BJ (cell line): ENCODE results near the gene DISP3. TPM values are rescaled to one million over a fixed set of nuclear protein-coding genes. Genes with fewer than 3 reads are reported as not detected.
"Not testable (repeated sequence)": the region's sequence is repeated elsewhere in the genome, so short reads cannot be mapped to it uniquely, and the experiment has no call there.

ENCODE experiments used
- CTCF ChIA-PET: fragments of 350-600 bp; formaldehyde crosslinking; extraction: SDS; loops from one replicate; lab custom pipeline; 2021; ENCODE audit warnings: antibody characterized with exemption, inconsistent platforms; lab: Yijun Ruan, JAX
- POLR2A ChIA-PET: fragments of 300-600 bp; sonication (Branson Sonifier 250); formaldehyde crosslinking; extraction: SDS; loops from one replicate; lab custom pipeline; 2021; ENCODE audit warnings: antibody characterized with exemption; lab: Charles Lee
- DNase-seq: peaks from one replicate; pipeline ENCODE4 v3.0.0-alpha.2; 2011; ENCODE audit warnings: low read depth
- H3K27me3 ChIP-seq: 2 replicates; pipeline ENCODE4 v1.6.0; 2011; ENCODE audit warnings: low read length; ENCODE audit not compliant: control insufficient read depth, insufficient read depth
- H3K36me3 ChIP-seq: 2 replicates; pipeline ENCODE4 v1.5.1; 2011; ENCODE audit warnings: low read length; ENCODE audit not compliant: control insufficient read depth, insufficient read depth
- H3K4me3 ChIP-seq: 2 replicates; pipeline ENCODE4 v1.5.1; 2011; ENCODE audit warnings: low read depth, mild to moderate bottlenecking, control low read depth, low read length
- CTCF ChIP-seq: IDR thresholded peaks from 2 replicates; pipeline ENCODE4 v1.5.1; 2011; ENCODE audit warnings: low read depth, mild to moderate bottlenecking, control low read depth, inconsistent platforms, low read length, moderate library complexity; ENCODE audit not compliant: insufficient read depth
- polyA plus RNA-seq: library from polyadenylated mRNA; depleted of rRNA; stranded (reverse); fragments of >200 nt; gene quantifications from 2 replicates; pipeline ENCODE4 v1.2.3, GENCODE V29; 2011

Gene DISP3
- polyA plus RNA-seq, 1 experiment: 0.02 TPM

- ChIA-PET POLR2A (no interaction called here), CTCF (interaction anchor here (1.6 kb wide), 1 partner anchor 10 kb away, joined by 3 read pairs; no protein-coding TSS in a partner anchor)
- Histone ChIP-seq H3K36me3 (no peaks in the 10 kb centered on the region), H3K4me3 (no peak overlapping the region), H3K27me3 (peaks cover 3% of the 10 kb centered on the region)
- TF ChIP-seq CTCF: no peak
- no peak for DNase-seq
Measured at GRCh38 chr1:11576109-11576875, 97.3 kb downstream of the DISP3 start.

GRCh38 chr1:11578004-11578403 lies 99.0 kb downstream of the DISP3 start:
- DNase-seq: no peak
- Histone ChIP-seq H3K36me3 (no peaks in the 10 kb centered on the region), H3K27me3 (peaks cover 3% of the 10 kb centered on the region), H3K4me3 (no peak overlapping the region)
- CTCF ChIA-PET: no interaction called here
- POLR2A ChIA-PET: no interaction called here
- TF ChIP-seq CTCF: no peak

- no peak overlapping the region for H3K4me3 ChIP-seq
- DNase-seq: no peak
- ChIA-PET CTCF (no interaction called here), POLR2A (no interaction called here)
- TF ChIP-seq CTCF: no peak
- H3K27me3 ChIP-seq: peaks cover 3% of the 10 kb centered on the region
- no peaks in the 10 kb centered on the region for H3K36me3 ChIP-seq
Measured at GRCh38 chr1:11579506-11579905, 100.6 kb downstream of the DISP3 start.

- H3K36me3 ChIP-seq, H3K27me3 ChIP-seq, CTCF ChIA-PET: not testable (repeated sequence)
Measured at GRCh38 chr1:11580049-11580448, 101.1 kb downstream of the DISP3 start.

GRCh38 chr1:11581445-11581991 lies 102.6 kb downstream of the DISP3 start:
- Histone ChIP-seq H3K27me3 (peaks cover 3% of the 10 kb centered on the region), H3K4me3 (no peak overlapping the region), H3K36me3 (no peaks in the 10 kb centered on the region)
- no peak for TF ChIP-seq CTCF
- CTCF ChIA-PET: no interaction called here
- DNase-seq: no peak
- POLR2A ChIA-PET: no interaction called here

More at GRCh38 chr1:11580049-11580448, 101.1 kb downstream of the DISP3 start:
- H3K4me3 ChIP-seq, DNase-seq, POLR2A ChIA-PET: not testable (repeated sequence)

GRCh38 chr1:11585389-11585788 lies 106.4 kb downstream of the DISP3 start:
- CTCF ChIA-PET: no interaction called here
- no peaks in the 10 kb centered on the region for H3K27me3 ChIP-seq
- no peak for TF ChIP-seq CTCF
- POLR2A ChIA-PET: no interaction called here
- no peak overlapping the region for H3K4me3 ChIP-seq
- DNase-seq: no peak
- no peaks in the 10 kb centered on the region for H3K36me3 ChIP-seq
